K562 treated with DMSO at 1 percent for 24 hours (cell line): ENCODE measurements around the gene SPEM2. TPM values are rescaled to one million over a fixed set of nuclear protein-coding genes. Genes with fewer than 3 reads are reported as not detected.

Experiments used
- total RNA-seq: library from RNA; unstranded; fragments of 300-600 nt; gene quantifications from 2 replicates; pipeline ENCODE4 v1.2.3, GENCODE V29; 2022; ENCODE audit warnings: low read depth; ENCODE audit not compliant: insufficient read depth

The SPEM2 gene
- not detected in 2 replicates for total RNA-seq

GRCh38 chr17:7425316-7425715, at the start of gene SPEM2:
TSS of gene SPEM2 (plus strand) at chr17:7425616. CDS start at chr17:7425689, 73 bp downstream.

GRCh38 chr17:7380855-7381683, 44.3 kb upstream of the SPEM2 start, which contains the start of gene TNK1:
TSS of gene TNK1 (plus strand) at chr17:7381089. CDS start at chr17:7382927, 1,838 bp downstream.

GRCh38 chr17:7394452-7395191, 30.8 kb upstream of the SPEM2 start, which contains the start of gene PLSCR3:
TSS of gene PLSCR3 (minus strand) at chr17:7394525. CDS start at chr17:7394110, 415 bp downstream.

GRCh38 chr17:7403977-7404736, 21.3 kb upstream of the SPEM2 start, which contains the start of gene TMEM256:
TSS of gene TMEM256 (minus strand) at chr17:7404097. CDS start at chr17:7404084, 13 bp downstream.

GRCh38 chr17:7407485-7408251, 17.7 kb upstream of the SPEM2 start, which contains the start of gene NLGN2:
TSS of gene NLGN2 (plus strand) at chr17:7407845. CDS start at chr17:7408256, 411 bp downstream.

GRCh38 chr17:7419819-7420610, 5.4 kb upstream of the SPEM2 start, which contains the start of gene SPEM1:
TSS of gene SPEM1 (plus strand) at chr17:7420324. CDS start at chr17:7420385, 61 bp downstream.

GRCh38 chr17:7428557-7428956, 3.1 kb downstream of the SPEM2 start, which contains the start of gene SPEM3:
TSS of gene SPEM3 (plus strand) at chr17:7428857. CDS start at chr17:7428903, 46 bp downstream.

GRCh38 chr17:7439462-7440112, 14.2 kb downstream of the SPEM2 start, which contains the start of gene FGF11:
TSS of gene FGF11 (plus strand) at chr17:7439512. CDS start at chr17:7439621, 109 bp downstream.

GRCh38 chr17:7444682-7445618, 19.5 kb downstream of the SPEM2 start, which contains the start of gene CHRNB1:
TSS of gene CHRNB1 (plus strand) at chr17:7445061. CDS start at chr17:7445128, 67 bp downstream.

Other genes with a start within 250 kb of the SPEM2 start
- 1.4 and 2.5 TPM in 2 replicates for gene ASGR1, start 246.2 kb upstream of the SPEM2 start, total RNA-seq
- gene DLG4, start 205.8 kb upstream of the SPEM2 start, total RNA-seq, result 3.2 and 3.6 TPM in 2 replicates
- gene ACADVL, start 205.7 kb upstream of the SPEM2 start, total RNA-seq, result 252 and 266 TPM in 2 replicates
- gene DVL2, start 191.1 kb upstream of the SPEM2 start, total RNA-seq, result 55.4 and 59.5 TPM in 2 replicates
- gene PHF23, start 186.2 kb upstream of the SPEM2 start, total RNA-seq, result 26.9 and 30.4 TPM in 2 replicates
- gene GABARAP, start 183.2 kb upstream of the SPEM2 start, total RNA-seq, result 267 and 288 TPM in 2 replicates
- 70.4 and 74.9 TPM in 2 replicates for gene CTDNEP1, start 173.9 kb upstream of the SPEM2 start, total RNA-seq
- 54.3 and 56.3 TPM in 2 replicates for gene ELP5, start 173.4 kb upstream of the SPEM2 start, total RNA-seq
- gene CLDN7, start 163.1 kb upstream of the SPEM2 start, total RNA-seq, result 19.6 and 20.2 TPM in 2 replicates
- gene SLC2A4, start 143.9 kb upstream of the SPEM2 start, total RNA-seq, result 0.39 and 0.63 TPM in 2 replicates
- not detected in 2 replicates for gene YBX2, start 131.0 kb upstream of the SPEM2 start, total RNA-seq
- 333 and 343 TPM in 2 replicates for gene EIF5A, start 118.0 kb upstream of the SPEM2 start, total RNA-seq
- 64.3 and 71.2 TPM in 2 replicates for gene GPS2, start 110.3 kb upstream of the SPEM2 start, total RNA-seq
- gene NEURL4, start 96.3 kb upstream of the SPEM2 start, total RNA-seq, result 15.7 and 18.8 TPM in 2 replicates
- gene ACAP1, start 89.1 kb upstream of the SPEM2 start, total RNA-seq, result 2.6 and 6.1 TPM in 2 replicates
- 7.3 and 8.6 TPM in 2 replicates for gene KCTD11, start 73.5 kb upstream of the SPEM2 start, total RNA-seq
- not detected in 2 replicates for gene TMEM95, start 70.5 kb upstream of the SPEM2 start, total RNA-seq
- gene TNK1, start 44.5 kb upstream of the SPEM2 start, total RNA-seq, result 7.3 and 8.8 TPM in 2 replicates
- 11.9 and 13.9 TPM in 2 replicates for gene PLSCR3, start 31.1 kb upstream of the SPEM2 start, total RNA-seq
- gene TMEM256, start 21.5 kb upstream of the SPEM2 start, total RNA-seq, result 67.8 and 69.3 TPM in 2 replicates
- gene NLGN2, start 17.8 kb upstream of the SPEM2 start, total RNA-seq, result 14.2 and 14.9 TPM in 2 replicates
- not detected in 2 replicates for gene SPEM1, start 5.3 kb upstream of the SPEM2 start, total RNA-seq
- not detected in 2 replicates for gene SPEM3, start 3.2 kb downstream of the SPEM2 start, total RNA-seq
- 14.7 and 16.9 TPM in 2 replicates for gene TMEM102, start 9.8 kb downstream of the SPEM2 start, total RNA-seq
- gene FGF11, start 13.9 kb downstream of the SPEM2 start, total RNA-seq, result 6.3 and 7.5 TPM in 2 replicates
- gene CHRNB1, start 19.4 kb downstream of the SPEM2 start, total RNA-seq, result 12.6 and 14.0 TPM in 2 replicates
- gene ZBTB4, start 54.0 kb downstream of the SPEM2 start, total RNA-seq, result 5.5 and 5.6 TPM in 2 replicates
- gene SLC35G6, start 55.8 kb downstream of the SPEM2 start, total RNA-seq, result not detected in 2 replicates
- gene POLR2A, start 58.8 kb downstream of the SPEM2 start, total RNA-seq, result 81.8 and 97.0 TPM in 2 replicates
- 0.58 and 1.4 TPM in 2 replicates for gene TNFSF12, start 123.4 kb downstream of the SPEM2 start, total RNA-seq
- 1.5 and 2.0 TPM in 2 replicates for gene TNFSF13, start 133.1 kb downstream of the SPEM2 start, total RNA-seq
- 42.9 and 47.5 TPM in 2 replicates for gene SENP3, start 136.3 kb downstream of the SPEM2 start, total RNA-seq
- gene CD68, start 154.0 kb downstream of the SPEM2 start, total RNA-seq, result 31.3 and 38.5 TPM in 2 replicates
- gene MPDU1, start 158.2 kb downstream of the SPEM2 start, total RNA-seq, result 81.0 and 84.2 TPM in 2 replicates
- 3.9 and 4.4 TPM in 2 replicates for gene SOX15, start 164.5 kb downstream of the SPEM2 start, total RNA-seq
- gene FXR2, start 189.3 kb downstream of the SPEM2 start, total RNA-seq, result 71.8 and 73.7 TPM in 2 replicates
- gene SAT2, start 202.2 kb downstream of the SPEM2 start, total RNA-seq, result 62.8 TPM in 2 replicates
- 0.68 and 0.93 TPM in 2 replicates for gene SHBG, start 204.5 kb downstream of the SPEM2 start, total RNA-seq
- gene ATP1B2, start 225.3 kb downstream of the SPEM2 start, total RNA-seq, result 4.5 and 5.6 TPM in 2 replicates